Adrenal gland (tissue), 12 donors: ENCODE results near the gene FMO2. TPM values are rescaled to one million over a fixed set of nuclear protein-coding genes. Genes with fewer than 3 reads are reported as not detected.

Experiments
- DNase-seq, 7 donors: peaks; one replicate each; pipeline ENCODE4 v3.0.0-alpha.2; 2019 to 2020
- H3K27ac ChIP-seq, 5 donors: fragments of 200-600 bp; sonication (generic) in 4 of 5; 1 replicate in 3 of 5; 2 replicates in 2 of 5; pipeline versions ENCODE4 v1.5.1 to v1.8.0; 2016 to 2020; ENCODE audit warnings: mild to moderate bottlenecking in 1 of 5
- H3K27me3 ChIP-seq: fragments of 200-600 bp; 2 replicates; pipeline ENCODE4 v1.8.0; 2021
- H3K36me3 ChIP-seq, 2 donors: fragments of 200-600 bp; replicated peaks in 1 of 2; 1 replicate in 1 of 2; 2 replicates in 1 of 2; pipeline versions ENCODE4 v1.5.1 to v1.8.0; 2018 to 2022
- H3K4me1 ChIP-seq, 2 donors: fragments of 200-600 bp; replicated peaks in 1 of 2; 1 replicate in 1 of 2; 2 replicates in 1 of 2; pipeline versions ENCODE4 v1.5.1 to v1.8.0; 2018 to 2021
- H3K4me3 ChIP-seq, 4 donors: fragments of 200-600 bp; sonication (generic) in 3 of 4; one replicate each; pipeline ENCODE4 v1.5.1; 2016 to 2018
- H3K9me3 ChIP-seq, 3 donors: fragments of 200-600 bp; sonication (generic) in 1 of 3; replicated peaks in 1 of 3; 1 replicate in 2 of 3; 2 replicates in 1 of 3; pipeline versions ENCODE4 v1.5.1 to v1.8.0; 2016 to 2021
- POLR2A ChIP-seq, 2 donors: fragments of 450-650 bp; IDR thresholded peaks; one replicate each; pipeline ENCODE4 v1.6.1; 2017; ENCODE audit warnings: antibody characterized with exemption in 2 of 2, mild to moderate bottlenecking in 2 of 2, moderate library complexity in 1 of 2
- WGBS, 4 donors: extraction: QIAGEN DNeasy Blood & Tissue Kit in 2 of 4; methylation state at CpG; one replicate each; pipeline versions ENCODE4 v1.1.5 to v1.1.7; 2013 to 2017; 5-methylcytosine and 5-hydroxymethylcytosine counted together
- intact Hi-C, 2 donors: fragments of 100-400 bp; cut with DNase I; formaldehyde crosslinking; loops; one replicate each; pipeline versions ENCODE4 v1.14.1 to v1.15.0; 2022 to 2023
- polyA plus RNA-seq, 3 donors: library from polyadenylated mRNA; stranded (reverse); fragments of 200-250 nt in 2 of 3; fragments of 350-450 nt in 1 of 3; fragmentation: Illumina TruSeq in 1 of 3; extraction: RNeasy Lipid Tissue Mini Kit (QIAGEN cat#74804) in 1 of 3; gene quantifications; one replicate each; pipeline ENCODE4 v1.2.3, GENCODE V29; 2013 to 2014
- total RNA-seq, 9 donors: library from RNA; depleted of rRNA in 4 of 9; stranded (reverse); fragments of >200 nt in 4 of 9; fragments of 120-200 nt in 1 of 9; fragmentation: NEBNext Ultra II Directional in 1 of 9; extraction: Animal tissue kit (Norgen Biotek cat#: 25700) in 1 of 9; gene quantifications; one replicate each; pipeline versions ENCODE4 v1.1.0 to v1.2.4, GENCODE V29; 2013 to 2023
- TF ChIP-seq, protein P1 (sequence below), 6 experiments: fragments of 450-650 bp in 4 of 6; fragments of 200-600 bp in 2 of 6; sonication (generic) in 1 of 6; IDR thresholded peaks; 1 replicate in 5 of 6; 2 replicates in 1 of 6; pipeline versions ENCODE4 v1.5.1 to v1.8.0; 2016 to 2021; ENCODE audit warnings: antibody characterized with exemption in 6 of 6, mild to moderate bottlenecking in 2 of 6, moderate library complexity in 1 of 6
- donor health status: healthy with polysubstance abuse.
- donor health status: Bipolar disorder and iron deficiency.
- donor health status: DM: yes; HTN: yes; CAD: no.
- donor health status: DM: no; HTN: no; CAD: no.
- donor health status: DM: no; HTN: no; CAD: no.
- donor health status: DM: yes; HTN: yes; CAD: no.

The FMO2 gene
- total and polyA plus RNA-seq, 12 donors: 0.72 to 149 (median 47.9) TPM

DNA sequence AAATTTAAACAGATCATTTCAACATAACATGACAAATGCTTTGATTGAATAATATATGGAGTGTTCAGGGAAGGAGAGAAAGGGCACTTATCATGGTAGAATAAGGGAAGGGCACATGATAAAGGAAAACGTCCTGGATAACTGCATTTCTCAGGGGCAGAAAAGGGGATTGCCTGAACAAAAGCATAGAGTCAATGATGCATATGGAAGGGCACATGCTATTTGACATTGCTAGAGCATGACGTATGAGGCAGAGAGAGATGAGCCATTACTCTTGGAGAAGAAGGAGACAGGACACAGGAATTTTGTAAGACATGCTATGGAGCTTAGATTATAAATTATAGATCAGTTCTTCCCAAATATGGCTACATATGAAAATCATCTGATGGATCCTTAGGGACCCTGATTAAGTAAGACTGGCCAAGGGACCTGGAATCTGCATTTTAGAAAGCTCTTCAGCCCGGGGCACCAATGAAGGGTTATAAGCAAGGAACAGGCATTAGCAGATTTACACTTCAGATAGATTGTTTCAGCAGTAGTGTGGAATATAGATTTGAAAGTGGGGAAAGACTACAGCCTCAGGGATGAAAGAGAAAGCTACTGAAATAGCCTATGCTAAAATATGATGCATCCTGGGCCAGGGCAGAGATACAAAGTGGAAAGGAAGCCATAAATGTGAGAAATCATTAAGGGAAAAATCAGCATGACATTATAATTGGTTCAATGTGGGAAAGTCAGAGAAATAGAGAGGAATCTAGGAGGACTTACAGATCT, 21.3 kb downstream of the FMO2 start:
- 42 to 73% (median 60%) methylated on average over 3 of the region's 3 CpGs for WGBS, 4 donors
- TF ChIP-seq POLR2A (IDR thresholded peaks at IDR 0.05): no peak
- TF ChIP-seq, protein P1, sequence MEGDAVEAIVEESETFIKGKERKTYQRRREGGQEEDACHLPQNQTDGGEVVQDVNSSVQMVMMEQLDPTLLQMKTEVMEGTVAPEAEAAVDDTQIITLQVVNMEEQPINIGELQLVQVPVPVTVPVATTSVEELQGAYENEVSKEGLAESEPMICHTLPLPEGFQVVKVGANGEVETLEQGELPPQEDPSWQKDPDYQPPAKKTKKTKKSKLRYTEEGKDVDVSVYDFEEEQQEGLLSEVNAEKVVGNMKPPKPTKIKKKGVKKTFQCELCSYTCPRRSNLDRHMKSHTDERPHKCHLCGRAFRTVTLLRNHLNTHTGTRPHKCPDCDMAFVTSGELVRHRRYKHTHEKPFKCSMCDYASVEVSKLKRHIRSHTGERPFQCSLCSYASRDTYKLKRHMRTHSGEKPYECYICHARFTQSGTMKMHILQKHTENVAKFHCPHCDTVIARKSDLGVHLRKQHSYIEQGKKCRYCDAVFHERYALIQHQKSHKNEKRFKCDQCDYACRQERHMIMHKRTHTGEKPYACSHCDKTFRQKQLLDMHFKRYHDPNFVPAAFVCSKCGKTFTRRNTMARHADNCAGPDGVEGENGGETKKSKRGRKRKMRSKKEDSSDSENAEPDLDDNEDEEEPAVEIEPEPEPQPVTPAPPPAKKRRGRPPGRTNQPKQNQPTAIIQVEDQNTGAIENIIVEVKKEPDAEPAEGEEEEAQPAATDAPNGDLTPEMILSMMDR (IDR thresholded peaks at IDR 0.05): no peak

DNA sequence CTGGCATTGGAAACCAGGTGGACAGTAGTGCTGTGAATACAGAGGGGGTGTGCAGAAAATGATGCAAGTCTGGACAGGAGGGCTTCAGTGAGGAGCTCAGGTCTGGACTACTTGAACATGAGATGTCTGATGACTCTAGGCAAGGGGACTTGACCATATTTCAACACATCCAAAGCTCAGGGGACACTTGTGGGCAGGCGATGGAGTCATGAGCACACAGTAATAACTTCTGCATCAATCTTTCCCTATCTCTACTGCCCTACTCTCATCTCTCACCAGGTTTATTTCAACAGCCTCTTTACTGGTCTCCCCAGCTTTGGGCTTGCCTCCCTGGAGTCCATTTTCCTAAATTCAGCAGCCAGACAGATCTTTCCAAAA, 21.9 kb downstream of the FMO2 start:
- Histone ChIP-seq H3K4me3 (no peak overlapping the region), H3K4me1 (no peaks in the 10 kb centered on the region), H3K36me3 (peaks cover 0 to 6% of the 10 kb centered on the region in 2 donors), H3K27ac (no peak overlapping the region), H3K27me3 (no peaks in the 10 kb centered on the region), H3K9me3 (no peaks in the 10 kb centered on the region)
- intact Hi-C loops: no loop called here
- WGBS, 4 donors: 76 to 94% (median 82%) methylated on average over 1 of the region's 1 CpG
- no peak for TF ChIP-seq POLR2A (IDR thresholded peaks at IDR 0.05)
- TF ChIP-seq, protein P1 (IDR thresholded peaks at IDR 0.05): no peak
- DNase-seq: no peak

More for the DNA sequence above, 21.3 kb downstream of the FMO2 start:
- Histone ChIP-seq H3K27ac (no peak overlapping the region), H3K9me3 (no peaks in the 10 kb centered on the region), H3K4me3 (no peak overlapping the region), H3K4me1 (no peaks in the 10 kb centered on the region), H3K36me3 (peaks cover 0 to 6% of the 10 kb centered on the region in 2 donors), H3K27me3 (no peaks in the 10 kb centered on the region)
- no peak for DNase-seq
- intact Hi-C loops: no loop called here

DNA sequence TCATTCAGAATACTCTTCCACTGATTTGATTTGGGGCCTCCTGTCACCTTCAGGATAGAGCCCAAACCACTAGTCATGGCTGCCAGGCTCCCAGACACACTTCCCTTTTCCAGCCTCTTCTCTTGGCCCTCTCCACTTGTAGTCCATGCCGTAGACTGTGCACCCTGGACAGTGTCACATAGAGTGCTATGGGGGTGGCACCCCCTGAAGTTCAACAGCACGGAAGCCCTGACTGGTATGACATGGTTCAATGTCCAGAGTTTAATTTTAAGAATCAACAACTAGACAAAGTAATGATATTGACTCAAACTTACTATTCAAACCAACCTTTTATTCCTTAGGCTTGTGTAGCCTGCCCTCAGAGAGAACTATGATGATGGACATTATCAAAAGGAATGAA, 22.3 kb downstream of the FMO2 start:
- intact Hi-C loops: no loop called here
- peaks cover 0 to 6% of the 10 kb centered on the region in 2 donors for H3K36me3 ChIP-seq
- H3K9me3 ChIP-seq: no peaks in the 10 kb centered on the region
- no peak overlapping the region for H3K4me3 ChIP-seq
- no peaks in the 10 kb centered on the region for H3K4me1 ChIP-seq
- H3K27ac ChIP-seq: no peak overlapping the region
- no peak for TF ChIP-seq POLR2A (IDR thresholded peaks at IDR 0.05)
- TF ChIP-seq, protein P1 (IDR thresholded peaks at IDR 0.05): no peak
- no peaks in the 10 kb centered on the region for H3K27me3 ChIP-seq
- no peak for DNase-seq
- 75 to 95% (median 87%) methylated on average over 2 of the region's 2 CpGs for WGBS, 4 donors

DNA sequence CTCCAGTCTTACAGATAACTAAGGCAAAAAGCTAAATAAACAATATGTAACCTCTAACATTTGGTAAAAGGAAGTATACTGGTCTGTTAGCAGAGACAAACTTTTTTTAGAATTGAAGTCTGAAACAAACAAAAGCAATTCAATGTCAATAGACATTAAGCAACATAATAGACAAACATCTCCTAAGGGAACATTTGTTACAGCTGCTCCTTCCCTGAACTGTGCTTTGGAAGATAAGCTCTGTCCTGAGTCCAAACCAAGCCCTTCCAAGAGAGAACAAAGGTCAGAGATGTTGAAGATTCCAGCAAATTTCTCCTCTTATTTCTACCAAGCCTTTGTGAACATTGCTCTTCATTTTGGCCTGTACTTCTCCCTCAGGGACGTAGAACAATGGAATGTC, 25.3 kb downstream of the FMO2 start:
- Histone ChIP-seq H3K9me3 (no peaks in the 10 kb centered on the region), H3K27me3 (no peaks in the 10 kb centered on the region), H3K4me3 (no peak overlapping the region), H3K27ac (no peak overlapping the region), H3K36me3 (peaks cover 0 to 3% of the 10 kb centered on the region in 2 donors), H3K4me1 (no peaks in the 10 kb centered on the region)
- 50 to 59% (median 54%) methylated on average over 1 of the region's 1 CpG for WGBS, 4 donors
- no peak for DNase-seq
- intact Hi-C loops: no loop called here
- TF ChIP-seq, protein P1 (IDR thresholded peaks at IDR 0.05): no peak
- no peak for TF ChIP-seq POLR2A (IDR thresholded peaks at IDR 0.05)
